Astrocyte of the cerebellum (primary cell): Measurements from ENCODE around the gene PEX10.

Experiments
- DNase-seq: peaks from one replicate; pipeline ENCODE4 v3.0.0-alpha.2; 2011; ENCODE audit warnings: low read depth
- H3K4me3 ChIP-seq: 2 replicates; pipeline ENCODE4 v1.5.1; 2011; ENCODE audit warnings: mild to moderate bottlenecking, low read depth, low read length, moderate library complexity
- in situ Hi-C: cut with HindIII; loops from 2 replicates; pipeline ENCODE4 v1.10.0; 2017; ENCODE audit warnings: low sequenced_read_pairs
- TF ChIP-seq, protein P1 (sequence below): IDR thresholded peaks from 2 replicates; pipeline ENCODE4 v1.5.1; 2012; ENCODE audit warnings: low read length, low read depth, moderate library complexity, mild to moderate bottlenecking; ENCODE audit errors: missing control alignments

PEX10 gene

DNA sequence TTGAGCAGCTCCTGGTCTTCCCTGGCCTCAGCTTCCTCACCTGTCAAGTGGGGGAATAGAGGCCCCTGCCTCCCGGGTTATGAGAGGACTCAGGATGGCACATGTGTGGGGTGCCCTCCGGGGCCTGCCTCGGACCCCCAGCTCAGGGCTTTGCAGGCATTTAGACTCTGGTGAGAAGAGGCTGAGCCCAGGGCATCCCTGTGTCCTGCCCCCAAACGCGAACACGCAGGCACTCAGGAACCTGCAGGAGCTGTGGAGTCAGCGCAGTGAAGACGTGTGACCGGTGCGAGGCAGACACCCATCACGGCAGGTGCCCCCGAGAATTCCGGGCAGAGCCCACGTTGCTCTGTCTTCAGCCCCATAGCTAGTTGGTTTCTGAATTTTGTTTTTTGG lies 5.5 kb upstream of the PEX10 start:
- in situ Hi-C loops: no loop called here
- TF ChIP-seq, protein P1, sequence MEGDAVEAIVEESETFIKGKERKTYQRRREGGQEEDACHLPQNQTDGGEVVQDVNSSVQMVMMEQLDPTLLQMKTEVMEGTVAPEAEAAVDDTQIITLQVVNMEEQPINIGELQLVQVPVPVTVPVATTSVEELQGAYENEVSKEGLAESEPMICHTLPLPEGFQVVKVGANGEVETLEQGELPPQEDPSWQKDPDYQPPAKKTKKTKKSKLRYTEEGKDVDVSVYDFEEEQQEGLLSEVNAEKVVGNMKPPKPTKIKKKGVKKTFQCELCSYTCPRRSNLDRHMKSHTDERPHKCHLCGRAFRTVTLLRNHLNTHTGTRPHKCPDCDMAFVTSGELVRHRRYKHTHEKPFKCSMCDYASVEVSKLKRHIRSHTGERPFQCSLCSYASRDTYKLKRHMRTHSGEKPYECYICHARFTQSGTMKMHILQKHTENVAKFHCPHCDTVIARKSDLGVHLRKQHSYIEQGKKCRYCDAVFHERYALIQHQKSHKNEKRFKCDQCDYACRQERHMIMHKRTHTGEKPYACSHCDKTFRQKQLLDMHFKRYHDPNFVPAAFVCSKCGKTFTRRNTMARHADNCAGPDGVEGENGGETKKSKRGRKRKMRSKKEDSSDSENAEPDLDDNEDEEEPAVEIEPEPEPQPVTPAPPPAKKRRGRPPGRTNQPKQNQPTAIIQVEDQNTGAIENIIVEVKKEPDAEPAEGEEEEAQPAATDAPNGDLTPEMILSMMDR: no peak
- no peak overlapping the region for H3K4me3 ChIP-seq
- DNase-seq: no peak

GRCh38 chr1:2417083-2417832 lies 4.9 kb upstream of the PEX10 start:
- in situ Hi-C loops: no loop called here
- no peak overlapping the region for H3K4me3 ChIP-seq
- TF ChIP-seq, protein P1: no peak
- no peak for DNase-seq

GRCh38 chr1:2416403-2416802 lies 4.0 kb upstream of the PEX10 start:
- TF ChIP-seq, protein P1: no peak
- no peak for DNase-seq
- in situ Hi-C loops: no loop called here
- no peak overlapping the region for H3K4me3 ChIP-seq

- H3K4me3 ChIP-seq: no peak overlapping the region
- in situ Hi-C loops: no loop called here
- no peak for DNase-seq
- TF ChIP-seq, protein P1: no peak
These were observed 3.4 kb upstream of the PEX10 start for GRCh38 chr1:2415801-2416208.

DNA sequence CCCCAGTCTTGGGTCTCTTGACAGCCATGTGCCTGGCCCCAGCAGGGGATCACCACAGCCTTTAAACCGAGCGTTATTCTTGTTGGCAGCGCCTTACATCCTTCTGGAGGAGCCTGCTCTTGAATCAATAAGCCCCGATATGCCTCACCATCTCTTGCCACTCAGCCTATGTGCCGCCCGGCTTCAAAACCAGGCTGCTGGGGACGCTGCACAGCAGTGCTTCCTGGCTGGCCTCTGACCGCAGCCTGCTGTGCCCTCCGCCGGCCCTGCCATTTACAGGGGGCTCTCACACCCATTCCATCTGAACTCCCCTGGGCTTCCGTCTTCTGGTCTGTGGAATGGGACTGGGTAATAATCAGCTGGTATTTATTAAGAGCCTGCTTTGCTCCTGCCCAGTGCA lies 3.0 kb upstream of the PEX10 start:
- TF ChIP-seq, protein P1: no peak
- in situ Hi-C loops: no loop called here
- no peak for DNase-seq
- no peak overlapping the region for H3K4me3 ChIP-seq

- H3K4me3 ChIP-seq: no peak overlapping the region
- peak; percentile 16 for DNase-seq
- TF ChIP-seq, protein P1: peak; percentile 91
- in situ Hi-C loops: no loop called here
These were observed 2.1 kb upstream of the PEX10 start for GRCh38 chr1:2414297-2414958.
